Fibroblast of lung (primary cell): ENCODE results near the gene SRPK3. TPM values are rescaled to one million over a fixed set of nuclear protein-coding genes. Genes with fewer than 3 reads are reported as not detected.
"Not testable (repeated sequence)": the region's sequence is repeated elsewhere in the genome, so short reads cannot be mapped to it uniquely, and the experiment has no call there.

Experiments used
- DNase-seq, 2 donors: peaks; one replicate each; pipeline versions ENCODE4 v3.0.0 to v3.0.0-alpha.2; 2010; ENCODE audit warnings: low read depth in 2 of 2
- H2AFZ ChIP-seq: 2 replicates; pipeline ENCODE4 v1.5.1; 2012; ENCODE audit warnings: low read length, control low read depth, inconsistent platforms
- H3K27ac ChIP-seq: 2 replicates; pipeline ENCODE4 v1.5.1; 2011; ENCODE audit warnings: low read length, control low read depth; ENCODE audit not compliant: insufficient read depth
- H3K27me3 ChIP-seq: 2 replicates; pipeline ENCODE4 v1.5.1; 2011; ENCODE audit warnings: mild to moderate bottlenecking, low read length; ENCODE audit not compliant: control insufficient read depth, insufficient read depth
- H3K36me3 ChIP-seq: 2 replicates; pipeline ENCODE4 v1.5.1; 2011; ENCODE audit warnings: low read length; ENCODE audit not compliant: control insufficient read depth, insufficient read depth
- H3K4me1 ChIP-seq: 2 replicates; pipeline ENCODE4 v1.5.1; 2011; ENCODE audit warnings: low read length; ENCODE audit not compliant: control insufficient read depth, insufficient read depth; ENCODE audit errors: extremely low read depth
- H3K4me2 ChIP-seq: 2 replicates; pipeline ENCODE4 v1.5.1; 2011; ENCODE audit warnings: low read length, control low read depth; ENCODE audit not compliant: insufficient read depth; ENCODE audit errors: extremely low read depth
- H3K4me3 ChIP-seq, 4 experiments: fragments of 200-600 bp in 1 of 4; sonication (generic) in 1 of 4; replicated peaks in 1 of 4; 2 replicates each; pipeline ENCODE4 v1.5.1; 2011 to 2016; ENCODE audit warnings: low read length in 4 of 4, low read depth in 3 of 4, mild to moderate bottlenecking in 3 of 4, control low read depth in 2 of 4, inconsistent platforms in 1 of 4, mixed read lengths in 1 of 4; ENCODE audit not compliant: insufficient read depth in 1 of 4; ENCODE audit errors: control extremely low read depth in 1 of 4
- H3K79me2 ChIP-seq: 2 replicates; pipeline ENCODE4 v1.5.1; 2012; ENCODE audit warnings: mild to moderate bottlenecking, low read length, inconsistent platforms; ENCODE audit not compliant: control insufficient read depth, insufficient read depth
- H3K9ac ChIP-seq: 2 replicates; pipeline ENCODE4 v1.5.1; 2011; ENCODE audit warnings: mild to moderate bottlenecking, low read length, control low read depth; ENCODE audit not compliant: insufficient read depth
- H3K9me3 ChIP-seq: 2 replicates; pipeline ENCODE4 v1.5.1; 2012; ENCODE audit warnings: low read depth, low read length; ENCODE audit not compliant: control insufficient read depth, insufficient read depth
- H4K20me1 ChIP-seq: 2 replicates; pipeline ENCODE4 v1.5.1; 2011; ENCODE audit warnings: low read length; ENCODE audit not compliant: control insufficient read depth, insufficient read depth; ENCODE audit errors: extremely low read depth
- CTCF ChIP-seq, 2 donors: IDR thresholded peaks in 1 of 2; conservative IDR thresholded peaks in 1 of 2; 1 replicate in 1 of 2; 2 replicates in 1 of 2; pipeline ENCODE4 v1.5.1; 2011 to 2012; ENCODE audit warnings: low read length in 2 of 2, control low read depth in 1 of 2, inconsistent platforms in 1 of 2, low read depth in 1 of 2, mild to moderate bottlenecking in 1 of 2
- EZH2 ChIP-seq: IDR thresholded peaks from 2 replicates; pipeline ENCODE4 v1.5.1; 2012; ENCODE audit warnings: low read length, control low read depth, mild to moderate bottlenecking; ENCODE audit errors: missing control alignments
- polyA plus RNA-seq, 2 donors: library from polyadenylated mRNA; depleted of rRNA in 1 of 2; stranded (reverse) in 1 of 2; unstranded in 1 of 2; fragments of >200 nt; gene quantifications; 2 replicates each; pipeline ENCODE4 v1.2.1, GENCODE V29; 2011 to 2012; ENCODE audit warnings: missing spikeins in 1 of 2
- total RNA-seq: library from RNA; depleted of rRNA; stranded (reverse); fragments of >200 nt; gene quantifications from 2 replicates; pipeline ENCODE4 v1.2.1, GENCODE V29; 2014

SRPK3 gene
- total and polyA plus RNA-seq, 2 donors (not counting 1 experiment from before 2014, with no cell fraction given): 0.40 to 0.83 TPM

- Histone ChIP-seq H3K9ac (no peak overlapping the region), H3K4me3 (peak overlapping the region in 1 of 4 experiments; percentile 10), H4K20me1 (no peaks in the 10 kb centered on the region), H3K27me3 (no peaks in the 10 kb centered on the region), H3K4me2 (no peak overlapping the region), H3K4me1 (no peaks in the 10 kb centered on the region), H3K27ac (no peak overlapping the region), H3K79me2 (no peaks in the 10 kb centered on the region), H3K36me3 (no peaks in the 10 kb centered on the region), H2AFZ (no peak overlapping the region), H3K9me3 (no peaks in the 10 kb centered on the region)
- TF ChIP-seq EZH2: no peak
- peak in 1 of 2 donors; percentile 37 for TF ChIP-seq CTCF (conservative IDR thresholded peaks at IDR 0.05 in 1 of 2, IDR thresholded peaks at IDR 0.05 in 1 of 2; ENCODE audit: low read depth in 1 of 2, low read length in 2 of 2)
- no peak for DNase-seq
Observed at GRCh38 chrX:153744210-153745066, 36.4 kb upstream of the SRPK3 start.

- H3K4me1 ChIP-seq, H3K9ac ChIP-seq, H3K9me3 ChIP-seq, H3K79me2 ChIP-seq, H3K4me2 ChIP-seq, H3K27me3 ChIP-seq, H3K36me3 ChIP-seq, DNase-seq, H2AFZ ChIP-seq, H3K4me3 ChIP-seq, H3K27ac ChIP-seq, H4K20me1 ChIP-seq: not testable (repeated sequence)
Observed at GRCh38 chrX:153745067-153745433, 35.8 kb upstream of the SRPK3 start.

GRCh38 chrX:153746359-153746758, 34.5 kb upstream of the SRPK3 start:
- no peaks in the 10 kb centered on the region for H3K27me3 ChIP-seq

GRCh38 chrX:153746991-153747390, 33.9 kb upstream of the SRPK3 start:
- not testable (repeated sequence) for H2AFZ ChIP-seq, H4K20me1 ChIP-seq, H3K4me3 ChIP-seq, H3K4me1 ChIP-seq, H3K27ac ChIP-seq, H3K36me3 ChIP-seq, H3K79me2 ChIP-seq, H3K4me2 ChIP-seq, H3K27me3 ChIP-seq, H3K9me3 ChIP-seq, DNase-seq, H3K9ac ChIP-seq

More at GRCh38 chrX:153746359-153746758, 34.5 kb upstream of the SRPK3 start:
- no peak overlapping the region for H3K4me3 ChIP-seq
- DNase-seq: no peak
- no peak for TF ChIP-seq CTCF (conservative IDR thresholded peaks at IDR 0.05 in 1 of 2, IDR thresholded peaks at IDR 0.05 in 1 of 2; ENCODE audit: low read depth in 1 of 2, low read length in 2 of 2)
- H2AFZ ChIP-seq: no peak overlapping the region
- no peak overlapping the region for H3K4me2 ChIP-seq
- no peak overlapping the region for H3K27ac ChIP-seq
- no peaks in the 10 kb centered on the region for H3K9me3 ChIP-seq
- no peaks in the 10 kb centered on the region for H4K20me1 ChIP-seq
- H3K4me1 ChIP-seq: no peaks in the 10 kb centered on the region
- H3K9ac ChIP-seq: no peak overlapping the region
- H3K36me3 ChIP-seq: no peaks in the 10 kb centered on the region
- H3K79me2 ChIP-seq: no peaks in the 10 kb centered on the region

- H3K9ac ChIP-seq, DNase-seq, H3K9me3 ChIP-seq, H3K4me3 ChIP-seq, H3K36me3 ChIP-seq, H4K20me1 ChIP-seq, H2AFZ ChIP-seq, H3K27ac ChIP-seq, H3K79me2 ChIP-seq, H3K4me1 ChIP-seq, H3K4me2 ChIP-seq, H3K27me3 ChIP-seq: not testable (repeated sequence)
Observed at GRCh38 chrX:153749017-153749416, 31.8 kb upstream of the SRPK3 start.
